Measurements from ENCODE around the gene ERI2.

The ERI2 gene

GRCh38 chr16:20806168-20807050 lies at the start of gene ERI2, which contains the start of gene REXO5:
Gene ERI2 (minus strand): TSS chr16:20806472. CDS start chr16:20806430, 42 bp downstream.
Gene REXO5 (plus strand): TSS chr16:20806527. CDS start chr16:20806954, 427 bp downstream.
- peak; percentile 82 for DNase-seq

GRCh38 chr16:20854963-20855362 lies 48.7 kb upstream of the ERI2 start:
- no peak for DNase-seq

GRCh38 chr16:20853981-20854620 lies 47.8 kb upstream of the ERI2 start:
- DNase-seq = no peak

GRCh38 chr16:20853143-20853542 lies 46.9 kb upstream of the ERI2 start:
- no peak for DNase-seq

- DNase-seq = no peak
Measured at GRCh38 chr16:20851601-20852000, 45.3 kb upstream of the ERI2 start.

GRCh38 chr16:20850981-20851380 lies 44.7 kb upstream of the ERI2 start:
- DNase-seq = no peak

- DNase-seq = no peak
Measured at GRCh38 chr16:20849589-20850390, 43.5 kb upstream of the ERI2 start.

GRCh38 chr16:20847550-20847949 lies 41.3 kb upstream of the ERI2 start:
- no peak for DNase-seq

- DNase-seq = no peak
Measured at GRCh38 chr16:20846551-20846950, 40.3 kb upstream of the ERI2 start.

GRCh38 chr16:20846030-20846429 lies 39.8 kb upstream of the ERI2 start:
- no peak for DNase-seq

- no peak for DNase-seq
Measured at GRCh38 chr16:20844588-20844987, 38.3 kb upstream of the ERI2 start.

- DNase-seq = no peak
Measured at GRCh38 chr16:20844054-20844453, 37.8 kb upstream of the ERI2 start.

- DNase-seq = no peak
Measured at GRCh38 chr16:20839504-20839903, 33.2 kb upstream of the ERI2 start.

GRCh38 chr16:20838240-20838639 lies 32.0 kb upstream of the ERI2 start:
- DNase-seq = no peak

- DNase-seq = no peak
Measured at GRCh38 chr16:20833086-20833485, 26.8 kb upstream of the ERI2 start.

- no peak for DNase-seq
Measured at GRCh38 chr16:20830372-20830771, 24.1 kb upstream of the ERI2 start.

- no peak for DNase-seq
Measured at GRCh38 chr16:20829536-20829935, 23.3 kb upstream of the ERI2 start.

GRCh38 chr16:20826039-20826566 lies 19.8 kb upstream of the ERI2 start:
- DNase-seq = no peak

GRCh38 chr16:20822521-20823325 lies 16.5 kb upstream of the ERI2 start:
- DNase-seq = no peak

- no peak for DNase-seq
Measured at GRCh38 chr16:20821682-20822081, 15.4 kb upstream of the ERI2 start.

- DNase-seq = no peak
Measured at GRCh38 chr16:20818929-20819585, 12.8 kb upstream of the ERI2 start.

- DNase-seq = no peak
Measured at GRCh38 chr16:20814784-20815183, 8.5 kb upstream of the ERI2 start.
